SK-N-MC (cell line): ENCODE data around the gene MON2.

Experiments used
- EZH2 ChIP-seq: fragments of 200-600 bp; sonication (generic); IDR thresholded peaks from one replicate; pipeline ENCODE4 v1.6.1; 2017; ENCODE audit warnings: antibody characterized with exemption
- POLR2AphosphoS5 ChIP-seq: IDR thresholded peaks from 2 replicates; pipeline ENCODE4 v1.6.1; 2012; ENCODE audit warnings: mild to moderate bottlenecking, low read depth, low read length, borderline replicate concordance

GRCh38 chr12:62552906-62553556 is 86.4 kb downstream of the MON2 start:
- TF ChIP-seq EZH2 (no peak), POLR2AphosphoS5 (no peak)
